Calu3 (cell line): ENCODE measurements around the gene NT5M. TPM values are rescaled to one million over a fixed set of nuclear protein-coding genes. Genes with fewer than 3 reads are reported as not detected.

Source experiments
- BruUV-seq: library from RNA; stranded (reverse); fragments of 400-500 nt; replicated peaks from 2 replicates; lab custom pipeline; 2021; lab: Mats Ljungman, UMichigan
- CTCF ChIA-PET: fragments of 300-600 bp; sonication (Branson Sonifier 250); formaldehyde crosslinking; loops from one replicate; lab custom pipeline; 2022; ENCODE audit warnings: antibody characterized with exemption; lab: Charles Lee
- DNase-seq: peaks from one replicate; pipeline ENCODE4 v3.0.0; 2022
- H3K27ac Mint-ChIP-seq: one replicate; pipeline ENCODE4 v1.8.0; 2022; ENCODE audit warnings: mixed read lengths; ENCODE audit not compliant: unreplicated experiment
- H3K27me3 Mint-ChIP-seq: one replicate; pipeline ENCODE4 v1.8.0; 2022; ENCODE audit warnings: mixed read lengths; ENCODE audit not compliant: unreplicated experiment
- H3K36me3 Mint-ChIP-seq: one replicate; pipeline ENCODE4 v1.8.0; 2022; ENCODE audit warnings: mild to moderate bottlenecking, moderate library complexity, mixed read lengths; ENCODE audit not compliant: insufficient read depth, unreplicated experiment
- H3K4me1 Mint-ChIP-seq: one replicate; pipeline ENCODE4 v1.8.0; 2022; ENCODE audit warnings: mild to moderate bottlenecking, low read depth, mixed read lengths; ENCODE audit not compliant: unreplicated experiment
- H3K4me3 Mint-ChIP-seq: one replicate; pipeline ENCODE4 v1.8.0; 2022; ENCODE audit warnings: mild to moderate bottlenecking, low read depth, moderate library complexity, mixed read lengths; ENCODE audit not compliant: unreplicated experiment
- H3K9me3 Mint-ChIP-seq: one replicate; pipeline ENCODE4 v1.8.0; 2022; ENCODE audit warnings: low read depth, mixed read lengths; ENCODE audit not compliant: unreplicated experiment
- CTCF ChIP-seq: fragments of 200-600 bp; IDR thresholded peaks from one replicate; pipeline ENCODE4 v1.8.0; 2022; ENCODE audit warnings: antibody characterized with exemption; ENCODE audit not compliant: unreplicated experiment
- intact Hi-C: fragments of 100-400 bp; cut with micrococcal nuclease; formaldehyde crosslinking; loops from one replicate; pipeline ENCODE4 v1.10.0; 2022; ENCODE audit not compliant: unreplicated experiment
- total RNA-seq: library from RNA; stranded (reverse); gene quantifications from 2 replicates; pipeline ENCODE4 v1.2.3, GENCODE V29; 2022

The NT5M gene
- total RNA-seq, 1 experiment from 2014 or later, result 1.0 TPM

GRCh38 chr17:17344507-17345293 lies 41.5 kb downstream of the NT5M start:
- TF ChIP-seq CTCF, result no peak
- BruUV-seq, result no TSS peak
- H3K36me3 Mint-ChIP-seq, result no peaks in the 10 kb centered on the region
- H3K9me3 Mint-ChIP-seq, result no peaks in the 10 kb centered on the region
- intact Hi-C loops, result no loop called here
- no peaks in the 10 kb centered on the region for H3K4me1 Mint-ChIP-seq
- DNase-seq, result no peak
- H3K4me3 Mint-ChIP-seq, result no peak overlapping the region
- no peak overlapping the region for H3K27ac Mint-ChIP-seq
- peaks cover 16% of the 10 kb centered on the region for H3K27me3 Mint-ChIP-seq
- CTCF ChIA-PET, result interaction anchor here (0.5 kb wide), 1 partner anchor 279 kb away, joined by 3 read pairs; no protein-coding TSS in a partner anchor

GRCh38 chr17:17345294-17345597 lies 42.1 kb downstream of the NT5M start:
- H3K27ac Mint-ChIP-seq, result no peak overlapping the region
- H3K4me3 Mint-ChIP-seq, result no peak overlapping the region
- no peak for DNase-seq
- no peak for TF ChIP-seq CTCF
- no peaks in the 10 kb centered on the region for H3K36me3 Mint-ChIP-seq
- intact Hi-C loops, result no loop called here
- H3K27me3 Mint-ChIP-seq, result peaks cover 16% of the 10 kb centered on the region
- H3K4me1 Mint-ChIP-seq, result no peaks in the 10 kb centered on the region
- no peaks in the 10 kb centered on the region for H3K9me3 Mint-ChIP-seq
- no TSS peak for BruUV-seq
- CTCF ChIA-PET, result interaction anchor here (0.5 kb wide), 1 partner anchor 279 kb away, joined by 3 read pairs; no protein-coding TSS in a partner anchor

GRCh38 chr17:17345686-17346427 lies 42.7 kb downstream of the NT5M start:
- TF ChIP-seq CTCF, result no peak
- Mint-ChIP-seq H3K4me3 (no peak overlapping the region), H3K4me1 (no peaks in the 10 kb centered on the region), H3K27me3 (peaks cover 16% of the 10 kb centered on the region), H3K27ac (no peak overlapping the region), H3K36me3 (no peaks in the 10 kb centered on the region), H3K9me3 (no peaks in the 10 kb centered on the region)
- CTCF ChIA-PET, result interaction anchor here (0.5 kb wide), 1 partner anchor 278 kb away, joined by 3 read pairs; no protein-coding TSS in a partner anchor
- no peak for DNase-seq
- BruUV-seq, result no TSS peak
- intact Hi-C loops, result no loop called here

GRCh38 chr17:17346428-17347233 lies 43.5 kb downstream of the NT5M start:
- Mint-ChIP-seq H3K4me1 (peaks cover under 1% of the 10 kb centered on the region), H3K27me3 (peaks cover 16% of the 10 kb centered on the region), H3K9me3 (no peaks in the 10 kb centered on the region), H3K36me3 (no peaks in the 10 kb centered on the region), H3K27ac (no peak overlapping the region), H3K4me3 (no peak overlapping the region)
- CTCF ChIA-PET, result no interaction called here
- BruUV-seq, result no TSS peak
- DNase-seq, result no peak
- TF ChIP-seq CTCF, result no peak
- intact Hi-C loops, result no loop called here
